T-cell (primary cell): Measurements from ENCODE around the gene NDST1. TPM values are rescaled to one million over a fixed set of nuclear protein-coding genes. Genes with fewer than 3 reads are reported as not detected.

Experiments
- ATAC-seq, 4 experiments: fragments of 200-7000 bp in 3 of 4; fragments of 150-1000 bp in 1 of 4; cut with Tn5 transposase; replicated peaks in 1 of 4; 1 replicate in 3 of 4; 2 replicates in 1 of 4; pipeline ENCODE4 v1.10.0; 2021; ENCODE audit warnings: moderate library complexity in 3 of 4, mild to moderate bottlenecking in 2 of 4, moderate number of reproducible peaks in 1 of 4
- CTCF ChIA-PET, 2 donors: fragments of 300-600 bp; sonication (Branson Sonifier 250); formaldehyde crosslinking; loops; one replicate each; lab custom pipeline; 2022; ENCODE audit warnings: antibody characterized with exemption in 2 of 2; lab: Charles Lee
- POLR2A ChIA-PET, 2 donors: fragments of 300-600 bp; sonication (Branson Sonifier 250); formaldehyde crosslinking; loops; one replicate each; lab custom pipeline; 2022; ENCODE audit warnings: antibody characterized with exemption in 2 of 2; lab: Charles Lee
- DNase-seq, 35 experiments: peaks; one replicate each; pipeline versions ENCODE4 v3.0.0 to v3.0.0-alpha.2; 2013 to 2023
- H3K27ac ChIP-seq: one replicate; pipeline ENCODE4 v1.5.1; 2013; ENCODE audit warnings: low read length
- H3K27me3 ChIP-seq, 2 experiments: replicated peaks in 1 of 2; 1 replicate in 1 of 2; 2 replicates in 1 of 2; pipeline versions ENCODE4 v1.6.1 to v1.7.0; 2013; ENCODE audit warnings: low read length in 1 of 2, mixed read lengths in 1 of 2; ENCODE audit not compliant: control insufficient read depth in 2 of 2, insufficient read depth in 2 of 2; ENCODE audit errors: extremely low read depth in 1 of 2
- H3K36me3 ChIP-seq, 2 donors: 1 replicate in 1 of 2; 2 replicates in 1 of 2; pipeline versions ENCODE4 v1.6.1 to v1.7.0; 2013; ENCODE audit warnings: low read length in 1 of 2; ENCODE audit not compliant: control insufficient read depth in 2 of 2, insufficient read depth in 1 of 2; ENCODE audit errors: extremely low read depth in 1 of 2
- H3K4me1 ChIP-seq, 2 experiments: 1 replicate in 1 of 2; 2 replicates in 1 of 2; pipeline versions ENCODE4 v1.6.1 to v1.7.0; 2013; ENCODE audit warnings: low read length in 2 of 2, mixed read lengths in 1 of 2; ENCODE audit not compliant: insufficient read depth in 2 of 2, control insufficient read depth in 1 of 2; ENCODE audit errors: extremely low read depth in 1 of 2
- H3K4me3 ChIP-seq, 2 donors: 1 replicate in 1 of 2; 2 replicates in 1 of 2; pipeline versions ENCODE4 v1.5.1 to v1.7.0; 2013; ENCODE audit warnings: mild to moderate bottlenecking in 2 of 2, low read length in 1 of 2, moderate library complexity in 1 of 2; ENCODE audit not compliant: control insufficient read depth in 1 of 2; ENCODE audit errors: extremely low read depth in 1 of 2
- H3K9me3 ChIP-seq: 2 replicates; pipeline ENCODE4 v1.7.0; 2013
- H3K27ac Mint-ChIP-seq, 2 donors: one replicate each; pipeline ENCODE4 v1.8.0; 2020 to 2021; ENCODE audit warnings: mild to moderate bottlenecking in 2 of 2, mixed read lengths in 2 of 2
- H3K27me3 Mint-ChIP-seq, 2 donors: one replicate each; pipeline ENCODE4 v1.8.0; 2021 to 2022; ENCODE audit warnings: mixed read lengths in 2 of 2
- H3K36me3 Mint-ChIP-seq: one replicate; pipeline ENCODE4 v1.8.0; 2021; ENCODE audit warnings: mixed read lengths
- H3K4me1 Mint-ChIP-seq, 3 donors: one replicate each; pipeline ENCODE4 v1.8.0; 2020 to 2022; ENCODE audit warnings: mixed read lengths in 3 of 3, mild to moderate bottlenecking in 1 of 3
- H3K4me3 Mint-ChIP-seq, 3 donors: one replicate each; pipeline ENCODE4 v1.8.0; 2020 to 2022; ENCODE audit warnings: mild to moderate bottlenecking in 3 of 3, mixed read lengths in 3 of 3, moderate library complexity in 3 of 3
- H3K9me3 Mint-ChIP-seq, 3 donors: one replicate each; pipeline ENCODE4 v1.8.0; 2020 to 2022; ENCODE audit warnings: mixed read lengths in 3 of 3
- WGBS: methylation state at CpG from one replicate; pipeline ENCODE4 v1.1.5; 2013; ENCODE audit warnings: missing lambda C conversion rate; ENCODE audit not compliant: insufficient coverage; 5-methylcytosine and 5-hydroxymethylcytosine counted together
- total RNA-seq, 35 experiments: library from RNA in 6 of 35; stranded (reverse) in 6 of 35; fragments of 120-200 nt in 1 of 35; gene quantifications; one replicate each; pipeline versions ENCODE4 v1.2.1 to v1.2.4 and lab custom pipeline; 2013 to 2026

Gene NDST1
- total RNA-seq, 5 donors from 2014 or later (not counting 1 experiment from before 2014, with no cell fraction given), result 0.83 to 2.0 (median 1.2) TPM

GRCh38 chr5:150522504-150523414, 14.8 kb downstream of the NDST1 start:
- no peaks in the 10 kb centered on the region for H3K9me3 ChIP-seq
- no peak for DNase-seq
- Mint-ChIP-seq H3K4me1 (no peaks in the 10 kb centered on the region), H3K27me3 (no peaks in the 10 kb centered on the region), H3K27ac (no peak overlapping the region), H3K4me3 (no peak overlapping the region), H3K9me3 (no peaks in the 10 kb centered on the region), H3K36me3 (no peaks in the 10 kb centered on the region)
- no peak overlapping the region for H3K4me3 ChIP-seq
- no peak overlapping the region for H3K27ac ChIP-seq
- CTCF ChIA-PET, result interaction anchor here in 1 of 2 donors (1.0 kb wide), 1 partner anchor 63 kb away, joined by 3 read pairs; no protein-coding TSS in a partner anchor
- no peaks in the 10 kb centered on the region for H3K27me3 ChIP-seq
- H3K4me1 ChIP-seq, result peaks cover 0 to 9% of the 10 kb centered on the region in 2 experiments
- H3K36me3 ChIP-seq, result no peaks in the 10 kb centered on the region
- POLR2A ChIA-PET, result no interaction called here
- WGBS, result 92% methylated on average over 10 of the region's 14 CpGs
- no peak for ATAC-seq

- no peaks in the 10 kb centered on the region for H3K4me1 Mint-ChIP-seq
- H3K27ac ChIP-seq, result no peak overlapping the region
- H3K27me3 ChIP-seq, result no peaks in the 10 kb centered on the region
- no peaks in the 10 kb centered on the region for H3K36me3 Mint-ChIP-seq
- 82% methylated on average over 9 of the region's 12 CpGs for WGBS
- no peaks in the 10 kb centered on the region for H3K27me3 Mint-ChIP-seq
- ChIA-PET CTCF (interaction anchor here (0.7 to 1.4 kb wide), 4 partner anchors 64 to 74 kb away, joined by 3 to 5 read pairs (median 4); partner anchors contain the start of gene RPS14 (in 1 of the 2)), POLR2A (no interaction called here)
- no peak overlapping the region for H3K27ac Mint-ChIP-seq
- no peak overlapping the region for H3K4me3 Mint-ChIP-seq
- DNase-seq (peak in 13 of 35 experiments; percentile 2 to 52 (median 12)), ATAC-seq (peak in 2 of 4 experiments; percentile 6 to 45)
- H3K4me3 ChIP-seq, result no peak overlapping the region
- H3K36me3 ChIP-seq, result no peaks in the 10 kb centered on the region
- peaks cover 0 to 13% of the 10 kb centered on the region in 2 experiments for H3K4me1 ChIP-seq
- no peaks in the 10 kb centered on the region for H3K9me3 Mint-ChIP-seq
- H3K9me3 ChIP-seq, result no peaks in the 10 kb centered on the region
These were observed 15.8 kb downstream of the NDST1 start for GRCh38 chr5:150523472-150524350.

GRCh38 chr5:150525163-150525562, 17.2 kb downstream of the NDST1 start:
- Mint-ChIP-seq H3K27me3 (no peaks in the 10 kb centered on the region), H3K36me3 (no peaks in the 10 kb centered on the region), H3K4me1 (no peaks in the 10 kb centered on the region), H3K9me3 (no peaks in the 10 kb centered on the region), H3K27ac (no peak overlapping the region), H3K4me3 (no peak overlapping the region)
- CTCF ChIA-PET, result interaction anchor here in 1 of 2 donors (1.4 kb wide), 1 partner anchor 66 kb away, joined by 5 read pairs; no protein-coding TSS in a partner anchor
- H3K4me1 ChIP-seq, result peaks cover 0 to 13% of the 10 kb centered on the region in 2 experiments
- DNase-seq, result no peak
- H3K4me3 ChIP-seq, result no peak overlapping the region
- ATAC-seq, result no peak
- no peaks in the 10 kb centered on the region for H3K27me3 ChIP-seq
- H3K27ac ChIP-seq, result no peak overlapping the region
- POLR2A ChIA-PET, result no interaction called here
- WGBS, result 91% methylated on average over 8 of the region's 8 CpGs
- no peaks in the 10 kb centered on the region for H3K9me3 ChIP-seq
- H3K36me3 ChIP-seq, result no peaks in the 10 kb centered on the region

GRCh38 chr5:150525781-150526180, 17.9 kb downstream of the NDST1 start:
- Histone ChIP-seq H3K36me3 (no peaks in the 10 kb centered on the region), H3K27me3 (no peaks in the 10 kb centered on the region), H3K4me1 (peaks cover 0 to 13% of the 10 kb centered on the region in 2 experiments), H3K9me3 (no peaks in the 10 kb centered on the region), H3K4me3 (no peak overlapping the region), H3K27ac (no peak overlapping the region)
- no peaks in the 10 kb centered on the region for H3K9me3 Mint-ChIP-seq
- DNase-seq, result no peak
- no peaks in the 10 kb centered on the region for H3K4me1 Mint-ChIP-seq
- no peak overlapping the region for H3K4me3 Mint-ChIP-seq
- no peak overlapping the region for H3K27ac Mint-ChIP-seq
- CTCF ChIA-PET, result interaction anchor here in 1 of 2 donors (0.6 kb wide), 1 partner anchor 588 kb away, joined by 5 read pairs; no protein-coding TSS in a partner anchor
- POLR2A ChIA-PET, result no interaction called here
- H3K27me3 Mint-ChIP-seq, result no peaks in the 10 kb centered on the region
- no peaks in the 10 kb centered on the region for H3K36me3 Mint-ChIP-seq
- no peak for ATAC-seq

GRCh38 chr5:150527038-150527437, 19.1 kb downstream of the NDST1 start:
- no peaks in the 10 kb centered on the region for H3K9me3 Mint-ChIP-seq
- H3K27me3 ChIP-seq, result no peaks in the 10 kb centered on the region
- peak in 1 of 35 experiments; percentile 11 for DNase-seq
- H3K9me3 ChIP-seq, result no peaks in the 10 kb centered on the region
- ATAC-seq, result no peak
- no peak overlapping the region for H3K4me3 Mint-ChIP-seq
- H3K4me3 ChIP-seq, result no peak overlapping the region
- no peak overlapping the region for H3K27ac ChIP-seq
- peaks cover 0 to 13% of the 10 kb centered on the region in 2 experiments for H3K4me1 ChIP-seq
- H3K36me3 Mint-ChIP-seq, result no peaks in the 10 kb centered on the region
- CTCF ChIA-PET, result no interaction called here
- H3K36me3 ChIP-seq, result no peaks in the 10 kb centered on the region
- no peak overlapping the region for H3K27ac Mint-ChIP-seq
- no CpG with 5 or more reads among the region's 8 CpGs for WGBS
- H3K27me3 Mint-ChIP-seq, result no peaks in the 10 kb centered on the region
- H3K4me1 Mint-ChIP-seq, result no peaks in the 10 kb centered on the region
- POLR2A ChIA-PET, result no interaction called here

- ATAC-seq (no peak), DNase-seq (no peak)
- Mint-ChIP-seq H3K4me3 (no peak overlapping the region), H3K4me1 (no peaks in the 10 kb centered on the region), H3K36me3 (no peaks in the 10 kb centered on the region), H3K27me3 (no peaks in the 10 kb centered on the region), H3K27ac (no peak overlapping the region), H3K9me3 (no peaks in the 10 kb centered on the region)
- Histone ChIP-seq H3K4me3 (no peak overlapping the region), H3K4me1 (peaks cover 0 to 13% of the 10 kb centered on the region in 2 experiments), H3K36me3 (no peaks in the 10 kb centered on the region), H3K27ac (no peak overlapping the region), H3K27me3 (no peaks in the 10 kb centered on the region), H3K9me3 (no peaks in the 10 kb centered on the region)
- CTCF ChIA-PET, result no interaction called here
- POLR2A ChIA-PET, result no interaction called here
- 97% methylated on average over 24 of the region's 24 CpGs for WGBS
These were observed 19.9 kb downstream of the NDST1 start for GRCh38 chr5:150527808-150528207.
